AG04449 (cell line): Measurements from ENCODE around the gene ITGB7.

Experiments used
- CTCF ChIA-PET: fragments of 350-600 bp; formaldehyde crosslinking; extraction: SDS; loops from one replicate; lab custom pipeline; 2021; ENCODE audit warnings: antibody characterized with exemption; lab: Yijun Ruan, JAX
- POLR2A ChIA-PET: fragments of 400-600, 350-600 bp; formaldehyde crosslinking; extraction: SDS; loops from one replicate; lab custom pipeline; 2020; ENCODE audit warnings: antibody characterized with exemption, inconsistent platforms; lab: Yijun Ruan, JAX
- DNase-seq: peaks from one replicate; pipeline ENCODE4 v3.0.0-alpha.2; 2010; ENCODE audit warnings: low read depth, low spot score
- H3K4me3 ChIP-seq: 2 replicates; pipeline ENCODE4 v1.5.1; 2011; ENCODE audit warnings: low read depth, mild to moderate bottlenecking, control low read depth, low read length
- TF ChIP-seq, protein P1 (sequence below): IDR thresholded peaks from one replicate; pipeline ENCODE4 v1.5.1; 2011; ENCODE audit warnings: mild to moderate bottlenecking, moderate library complexity, low read length, control low read depth, inconsistent platforms; ENCODE audit not compliant: insufficient read depth; ENCODE audit errors: missing control alignments

The ITGB7 gene

GRCh38 chr12:53251477-53252348, 44.7 kb upstream of the ITGB7 start:
- DNase-seq: no peak
- ChIA-PET POLR2A (interaction anchor here (0.6 to 2.6 kb wide), 5 partner anchors 8 to 249 kb away, joined by 3 to 11 read pairs (median 3); partner anchors contain the start of genes PFDN5 and TARBP2), CTCF (interaction anchor here (0.6 to 4.7 kb wide), 15 partner anchors 9 to 93 kb away, joined by 3 to 74 read pairs (median 3); partner anchors contain the start of gene ESPL1)
- peak overlapping the region; percentile 88 for H3K4me3 ChIP-seq
- TF ChIP-seq, protein P1, sequence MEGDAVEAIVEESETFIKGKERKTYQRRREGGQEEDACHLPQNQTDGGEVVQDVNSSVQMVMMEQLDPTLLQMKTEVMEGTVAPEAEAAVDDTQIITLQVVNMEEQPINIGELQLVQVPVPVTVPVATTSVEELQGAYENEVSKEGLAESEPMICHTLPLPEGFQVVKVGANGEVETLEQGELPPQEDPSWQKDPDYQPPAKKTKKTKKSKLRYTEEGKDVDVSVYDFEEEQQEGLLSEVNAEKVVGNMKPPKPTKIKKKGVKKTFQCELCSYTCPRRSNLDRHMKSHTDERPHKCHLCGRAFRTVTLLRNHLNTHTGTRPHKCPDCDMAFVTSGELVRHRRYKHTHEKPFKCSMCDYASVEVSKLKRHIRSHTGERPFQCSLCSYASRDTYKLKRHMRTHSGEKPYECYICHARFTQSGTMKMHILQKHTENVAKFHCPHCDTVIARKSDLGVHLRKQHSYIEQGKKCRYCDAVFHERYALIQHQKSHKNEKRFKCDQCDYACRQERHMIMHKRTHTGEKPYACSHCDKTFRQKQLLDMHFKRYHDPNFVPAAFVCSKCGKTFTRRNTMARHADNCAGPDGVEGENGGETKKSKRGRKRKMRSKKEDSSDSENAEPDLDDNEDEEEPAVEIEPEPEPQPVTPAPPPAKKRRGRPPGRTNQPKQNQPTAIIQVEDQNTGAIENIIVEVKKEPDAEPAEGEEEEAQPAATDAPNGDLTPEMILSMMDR: peak; percentile 46

DNA sequence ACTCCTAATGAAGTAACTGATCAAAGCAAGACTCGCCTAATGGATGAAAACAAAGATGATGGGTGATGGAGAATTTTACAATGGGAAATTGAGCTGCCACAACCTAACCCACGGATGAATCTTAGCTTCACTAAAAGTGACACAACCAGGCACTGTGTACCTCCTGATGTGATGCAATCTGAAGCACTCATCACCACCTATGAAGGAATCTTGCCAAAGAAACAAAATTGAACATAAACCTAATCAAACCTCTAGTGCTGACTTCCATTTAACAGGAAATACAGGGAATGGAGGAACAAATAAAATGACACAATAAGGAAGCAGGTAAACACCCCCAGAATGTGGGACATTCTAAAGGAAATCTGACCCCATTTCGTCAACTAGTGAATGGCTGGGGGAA, 38.2 kb upstream of the ITGB7 start:
- POLR2A ChIA-PET: interaction anchor here (0.6 kb wide), 1 partner anchor 34 kb away, joined by 3 read pairs; no protein-coding TSS in a partner anchor
- H3K4me3 ChIP-seq: no peak overlapping the region
- CTCF ChIA-PET: interaction anchor here (1.2 to 1.8 kb wide), 3 partner anchors 19 to 146 kb away, joined by 3 to 7 read pairs (median 4); no protein-coding TSS in a partner anchor
- TF ChIP-seq, protein P1: no peak
- no peak for DNase-seq

DNA sequence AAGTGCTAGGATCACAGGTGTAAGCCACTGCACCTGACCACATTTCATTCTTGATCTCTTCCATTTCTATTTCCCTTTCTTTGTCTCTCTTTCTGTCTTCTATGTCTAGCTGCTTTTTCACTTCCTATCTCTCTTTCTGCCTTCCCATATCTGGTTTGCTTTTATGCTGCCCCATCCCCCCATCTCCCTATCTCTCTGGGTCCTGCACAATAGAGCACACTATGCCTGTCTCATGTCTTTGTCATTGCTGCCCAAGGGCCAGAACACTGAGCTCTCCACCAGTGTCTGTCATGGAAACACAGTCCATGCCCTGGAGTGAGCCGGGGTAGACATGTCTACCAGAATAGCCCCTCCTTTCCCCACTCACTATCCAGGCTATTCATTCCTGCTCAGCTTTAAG, 37.3 kb upstream of the ITGB7 start:
- POLR2A ChIA-PET: interaction anchor here (0.6 kb wide), 1 partner anchor 8 kb away, joined by 3 read pairs; no protein-coding TSS in a partner anchor
- no peak for DNase-seq
- TF ChIP-seq, protein P1: no peak
- CTCF ChIA-PET: interaction anchor here (1.2 to 1.8 kb wide), 4 partner anchors 19 to 145 kb away, joined by 3 to 7 read pairs (median 4); no protein-coding TSS in a partner anchor
- H3K4me3 ChIP-seq: no peak overlapping the region

DNA sequence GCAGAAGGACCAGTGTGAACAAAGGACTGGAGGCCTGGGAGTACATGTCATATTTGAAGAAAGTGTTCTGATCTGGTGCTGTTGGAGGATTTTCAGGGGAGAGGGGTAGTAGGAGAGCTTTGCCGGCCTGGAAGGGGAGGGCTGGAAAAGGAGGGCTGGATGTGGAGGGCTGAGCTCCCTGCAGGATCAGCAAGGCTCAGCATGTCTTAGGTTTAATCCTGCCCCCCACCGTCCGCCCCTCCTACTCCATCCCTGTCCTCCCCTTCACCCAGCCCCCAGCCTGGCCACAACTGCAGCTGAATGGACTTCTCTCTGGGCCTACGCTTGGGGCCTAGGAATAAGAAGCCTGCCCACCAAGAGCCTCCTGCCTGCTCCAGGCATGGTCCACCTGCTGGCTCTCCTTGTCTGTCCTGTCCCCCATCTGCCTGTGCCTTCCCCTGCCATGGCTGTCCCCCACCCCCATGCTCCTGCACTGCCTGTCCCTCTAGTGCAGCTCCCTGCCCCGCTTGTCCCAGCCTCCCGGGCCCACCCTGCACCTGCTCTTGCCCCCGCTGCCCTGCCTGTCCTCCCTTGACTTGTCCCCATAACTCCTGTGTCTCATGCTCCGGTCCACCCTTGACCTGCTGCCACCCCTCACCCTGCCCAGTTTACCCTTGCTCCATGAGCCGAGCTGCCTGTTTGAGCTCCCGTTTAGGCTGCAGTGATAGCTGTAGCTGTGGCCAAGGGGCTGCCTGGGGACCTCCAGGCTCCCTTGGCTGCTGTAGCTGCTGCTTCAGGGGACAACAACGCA, 34.8 kb upstream of the ITGB7 start:
- no peak overlapping the region for H3K4me3 ChIP-seq
- ChIA-PET POLR2A (interaction anchor here (0.6 kb wide), 1 partner anchor 125 kb away, joined by 3 read pairs; no protein-coding TSS in a partner anchor), CTCF (interaction anchor here (0.7 to 2.0 kb wide), 6 partner anchors 7 to 82 kb away, joined by 3 to 8 read pairs (median 4); a partner anchor contains a TSS)
- TF ChIP-seq, protein P1: no peak
- no peak for DNase-seq

DNA sequence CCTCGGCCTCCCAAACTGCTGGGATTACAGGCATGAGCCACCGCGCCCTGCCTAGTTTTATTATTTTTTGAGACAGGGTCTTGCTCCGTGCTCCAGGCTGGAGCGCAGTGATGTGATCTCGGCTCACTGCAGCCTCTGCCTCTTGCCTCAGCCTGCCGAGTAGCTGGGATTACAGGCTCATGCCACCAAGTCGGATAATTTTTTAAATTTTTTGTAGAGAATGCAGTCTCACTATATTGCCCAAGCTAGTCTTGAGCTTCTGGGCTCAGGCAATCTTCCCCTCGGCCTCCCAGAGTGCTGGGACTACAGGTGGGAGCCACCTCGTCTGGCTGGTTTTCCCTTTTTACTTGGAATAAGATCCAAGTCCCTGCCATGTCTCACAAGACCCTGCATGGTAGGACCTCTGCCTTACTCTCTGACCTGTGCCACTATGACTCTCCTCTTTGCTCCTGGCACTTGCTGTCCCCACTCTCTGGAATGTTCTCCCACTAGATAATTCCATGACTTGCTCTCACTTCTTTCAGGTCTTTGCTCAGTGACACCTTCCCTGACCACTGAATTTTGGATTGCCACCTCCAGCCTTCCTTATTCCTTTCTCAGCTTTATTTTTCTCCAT, 32.7 kb upstream of the ITGB7 start:
- POLR2A ChIA-PET: no interaction called here
- DNase-seq: no peak
- TF ChIP-seq, protein P1: no peak
- no peak overlapping the region for H3K4me3 ChIP-seq
- CTCF ChIA-PET: interaction anchor here (0.9 to 1.5 kb wide), 3 partner anchors 11 to 82 kb away, joined by 3 to 4 read pairs (median 3); partner anchors contain the start of gene AAAS
